WTC11 (cell line): Measurements from ENCODE around the gene LRRN4. TPM values are rescaled to one million over a fixed set of nuclear protein-coding genes. Genes with fewer than 3 reads are reported as not detected.

Experiments
- ATAC-seq: fragments of 200-7000 bp; cut with Tn5 transposase; 2 replicates; pipeline ENCODE4 v1.10.0; 2021; ENCODE audit warnings: mild to moderate bottlenecking, moderate library complexity
- CTCF ChIA-PET: fragments of 300-600 bp; sonication (Branson Sonifier 250); formaldehyde crosslinking; loops from one replicate; lab custom pipeline; 2021; ENCODE audit warnings: antibody characterized with exemption; lab: Charles Lee
- POLR2A ChIA-PET: fragments of 350-600 bp; sonication (Branson Sonifier 250); formaldehyde crosslinking; loops from one replicate; lab custom pipeline; 2021; ENCODE audit warnings: antibody characterized with exemption; lab: Charles Lee
- DNase-seq: peaks from one replicate; pipeline ENCODE4 v3.0.0; 2021; ENCODE audit warnings: low spot score
- H3K27ac Mint-ChIP-seq: 2 replicates; pipeline ENCODE4 v1.8.0; 2021; ENCODE audit warnings: mixed read lengths
- H3K27me3 Mint-ChIP-seq: 2 replicates; pipeline ENCODE4 v1.8.0; 2021; ENCODE audit warnings: low read depth, mild to moderate bottlenecking, moderate library complexity, mixed read lengths
- H3K36me3 Mint-ChIP-seq: 2 replicates; pipeline ENCODE4 v1.8.0; 2021; ENCODE audit warnings: mixed read lengths
- H3K4me1 Mint-ChIP-seq: 2 replicates; pipeline ENCODE4 v1.8.0; 2022; ENCODE audit warnings: mixed read lengths
- H3K4me3 Mint-ChIP-seq: 2 replicates; pipeline ENCODE4 v1.8.0; 2021; ENCODE audit warnings: mild to moderate bottlenecking, moderate library complexity, mixed read lengths
- H3K9me3 Mint-ChIP-seq: 2 replicates; pipeline ENCODE4 v1.8.0; 2021; ENCODE audit warnings: mixed read lengths
- ATF2 ChIP-seq: sonication (generic); formaldehyde crosslinking; IDR thresholded peaks from 2 replicates; pipeline ENCODE4 v1.8.1; 2022; ENCODE audit warnings: low read depth, missing genetic modification reagents, borderline replicate concordance
- ATF6 ChIP-seq: sonication (generic); formaldehyde crosslinking; IDR thresholded peaks from 2 replicates; pipeline ENCODE4 v1.8.1; 2023; ENCODE audit warnings: mild to moderate bottlenecking, missing genetic modification reagents
- CBFB ChIP-seq: sonication (generic); formaldehyde crosslinking; IDR thresholded peaks from 2 replicates; pipeline ENCODE4 v1.8.1; 2022; ENCODE audit warnings: mild to moderate bottlenecking, low read depth, missing genetic modification reagents
- E2F5 ChIP-seq: sonication (generic); formaldehyde crosslinking; IDR thresholded peaks from 2 replicates; pipeline ENCODE4 v1.8.1; 2022; ENCODE audit warnings: mild to moderate bottlenecking, moderate library complexity, missing genetic modification reagents
- ESRRA ChIP-seq: sonication (generic); formaldehyde crosslinking; IDR thresholded peaks from 2 replicates; pipeline ENCODE4 v1.8.1; 2022; ENCODE audit warnings: mild to moderate bottlenecking, missing genetic modification reagents, borderline replicate concordance
- GTF2I ChIP-seq: fragments of 250-450 bp; sonication (Bioruptor Pico); conservative IDR thresholded peaks from 2 replicates; pipeline ENCODE4 v1.4.0; 2021; ENCODE audit warnings: mild to moderate bottlenecking
- HMGXB4 ChIP-seq: sonication (generic); formaldehyde crosslinking; IDR thresholded peaks from 2 replicates; pipeline ENCODE4 v1.8.1; 2023; ENCODE audit warnings: mild to moderate bottlenecking, moderate library complexity, missing genetic modification reagents
- IRF1 ChIP-seq: sonication (generic); formaldehyde crosslinking; IDR thresholded peaks from 2 replicates; pipeline ENCODE4 v1.8.0; 2023; ENCODE audit warnings: missing genetic modification reagents
- JAZF1 ChIP-seq: fragments of 250-450 bp; sonication (Bioruptor Pico); IDR thresholded peaks from 2 replicates; pipeline ENCODE4 v1.9.0; 2021; ENCODE audit warnings: moderate library complexity, mild to moderate bottlenecking, inconsistent platforms
- MLX ChIP-seq: sonication (generic); formaldehyde crosslinking; IDR thresholded peaks from 2 replicates; pipeline ENCODE4 v1.8.1; 2023; ENCODE audit warnings: mild to moderate bottlenecking, missing genetic modification reagents, moderate library complexity
- SOX15 ChIP-seq: fragments of 250-450 bp; sonication (Bioruptor Pico); IDR thresholded peaks from 2 replicates; pipeline ENCODE4 v1.9.0; 2021; ENCODE audit warnings: mild to moderate bottlenecking
- TEAD1 ChIP-seq: sonication (generic); formaldehyde crosslinking; IDR thresholded peaks from 2 replicates; pipeline ENCODE4 v1.8.0; 2022; ENCODE audit warnings: mild to moderate bottlenecking, missing genetic modification reagents
- ZNF219 ChIP-seq: sonication (generic); formaldehyde crosslinking; IDR thresholded peaks from 2 replicates; pipeline ENCODE4 v1.8.0; 2023; ENCODE audit warnings: missing genetic modification reagents, mild to moderate bottlenecking, borderline replicate concordance
- ZNF317 ChIP-seq: sonication (generic); formaldehyde crosslinking; IDR thresholded peaks from 2 replicates; pipeline ENCODE4 v1.8.1; 2023; ENCODE audit warnings: low read depth, mild to moderate bottlenecking, moderate library complexity, missing genetic modification reagents, borderline replicate concordance
- ZNF396 ChIP-seq: fragments of 250-450 bp; sonication (Bioruptor Pico); IDR thresholded peaks from 2 replicates; pipeline ENCODE4 v1.8.0; 2021; ENCODE audit warnings: mild to moderate bottlenecking, moderate library complexity, borderline replicate concordance
- ZNF416 ChIP-seq: fragments of 250-450 bp; sonication (Bioruptor Pico); IDR thresholded peaks from 2 replicates; pipeline ENCODE4 v1.9.0; 2021; ENCODE audit warnings: mild to moderate bottlenecking, inconsistent platforms
- ZNF532 ChIP-seq: fragments of 250-450 bp; sonication (Bioruptor Pico); IDR thresholded peaks from 2 replicates; pipeline ENCODE4 v1.9.0; 2021; ENCODE audit warnings: mild to moderate bottlenecking, borderline replicate concordance
- total RNA-seq: library from RNA; stranded (reverse); gene quantifications from 3 replicates; pipeline ENCODE4 v1.2.3, GENCODE V29; 2021

LRRN4 gene
- total RNA-seq, 1 experiment from 2014 or later: 0.48 TPM

GRCh38 chr20:6061544-6061943 is 7.7 kb upstream of the LRRN4 start (continued):
- TF ChIP-seq ZNF532 (CRISPR knock-in tag) (no peak), ZNF219 (CRISPR knock-in tag) (no peak), ZNF416 (CRISPR knock-in tag) (no peak), CBFB (CRISPR knock-in tag) (no peak), ZNF317 (no peak), ESRRA (CRISPR knock-in tag) (no peak)
- TF ChIP-seq, all 79 proteins: peak for 0

GRCh38 chr20:6060213-6060612 is 6.4 kb upstream of the LRRN4 start:
- no peak for ATAC-seq
- Mint-ChIP-seq H3K27me3 (peaks cover 13% of the 10 kb centered on the region; the same call in 1 of the 2 replicates), H3K4me3 (no peak overlapping the region), H3K9me3 (no peaks in the 10 kb centered on the region), H3K4me1 (peaks cover 2% of the 10 kb centered on the region; the same call in 1 of the 2 replicates), H3K27ac (no peak overlapping the region)
- ChIA-PET POLR2A (no interaction called here), CTCF (no interaction called here)
- TF ChIP-seq IRF1 (no peak), HMGXB4 (CRISPR knock-in tag) (no peak), ESRRA (CRISPR knock-in tag) (no peak), ATF6 (no peak), ATF2 (CRISPR knock-in tag) (no peak), GTF2I (CRISPR knock-in tag) (no peak), JAZF1 (no peak)
- TF ChIP-seq, all 79 proteins: peak for 0
- no peaks in the 10 kb centered on the region for H3K36me3 Mint-ChIP-seq
- DNase-seq: no peak

- Mint-ChIP-seq H3K36me3 (no peaks in the 10 kb centered on the region), H3K27me3 (peaks cover 19% of the 10 kb centered on the region), H3K4me3 (no peak overlapping the region), H3K9me3 (no peaks in the 10 kb centered on the region), H3K4me1 (peaks cover 15% of the 10 kb centered on the region), H3K27ac (no peak overlapping the region)
- CTCF ChIA-PET: interaction anchor here (0.9 kb wide), 1 partner anchor 15 kb away, joined by 3 read pairs; no protein-coding TSS in a partner anchor
- POLR2A ChIA-PET: no interaction called here
- no peak for DNase-seq
- ATAC-seq: no peak
- TF ChIP-seq ZNF396 (CRISPR knock-in tag) (no peak), SOX15 (CRISPR knock-in tag) (no peak), E2F5 (CRISPR knock-in tag) (no peak), MLX (CRISPR knock-in tag) (no peak), JAZF1 (no peak), TEAD1 (CRISPR knock-in tag) (no peak), ZNF219 (CRISPR knock-in tag) (no peak)
Measured at GRCh38 chr20:6058684-6059295, 4.9 kb upstream of the LRRN4 start.
